Gastrocnemius medialis (tissue), 4 donors: Measurements from ENCODE around the gene GAPVD1. TPM values are rescaled to one million over a fixed set of nuclear protein-coding genes. Genes with fewer than 3 reads are reported as not detected.

Experiments
- ATAC-seq, 2 donors: fragments of 150-250 bp; one replicate each; pipeline ENCODE4 v1.9.1; 2016
- DNase-seq, 2 donors: peaks; one replicate each; pipeline ENCODE4 v3.0.0-alpha.2; 2019
- H3K27ac ChIP-seq, 4 donors: fragments of 200-600 bp; sonication (generic); 1 replicate in 1 of 4; 2 replicates in 3 of 4; pipeline ENCODE4 v1.5.1; 2016 to 2018; ENCODE audit warnings: mild to moderate bottlenecking in 2 of 4, moderate library complexity in 1 of 4
- H3K27me3 ChIP-seq, 3 donors: fragments of 200-600 bp; sonication (generic) in 2 of 3; 1 replicate in 1 of 3; 2 replicates in 2 of 3; pipeline versions ENCODE4 v1.5.1 to v1.6.0; 2016 to 2019; ENCODE audit warnings: mild to moderate bottlenecking in 1 of 3, moderate library complexity in 1 of 3
- H3K36me3 ChIP-seq, 2 donors: fragments of 200-600 bp; sonication (generic) in 1 of 2; one replicate each; pipeline ENCODE4 v1.5.1; 2017 to 2018
- H3K4me1 ChIP-seq, 2 donors: fragments of 200-600 bp; sonication (generic) in 1 of 2; one replicate each; pipeline ENCODE4 v1.5.1; 2016 to 2017; ENCODE audit warnings: mild to moderate bottlenecking in 2 of 2
- H3K4me3 ChIP-seq, 4 donors: fragments of 200-600 bp; sonication (generic) in 3 of 4; 1 replicate in 1 of 4; 2 replicates in 3 of 4; pipeline ENCODE4 v1.5.1; 2016 to 2019; ENCODE audit warnings: mild to moderate bottlenecking in 2 of 4
- H3K9me3 ChIP-seq, 3 donors: fragments of 200-600 bp; sonication (generic) in 2 of 3; 1 replicate in 1 of 3; 2 replicates in 2 of 3; pipeline ENCODE4 v1.5.1; 2016 to 2019
- POLR2A ChIP-seq, 2 donors: fragments of 450-650 bp; IDR thresholded peaks; one replicate each; pipeline ENCODE4 v1.6.1; 2017; ENCODE audit warnings: antibody characterized with exemption in 2 of 2, mild to moderate bottlenecking in 2 of 2, moderate library complexity in 2 of 2
- in situ Hi-C, 4 donors: fragments of 200-750 bp; cut with MboI; loops; one replicate each; pipeline versions ENCODE4 v1.15.0 to v1.8.0; 2017; ENCODE audit warnings: low sequenced_read_pairs in 4 of 4
- intact Hi-C: fragments of 100-400 bp; cut with DNase I; formaldehyde crosslinking; loops from one replicate; pipeline ENCODE4 v1.15.1; 2023; ENCODE audit warnings: low total_unique reads
- total RNA-seq, 4 donors: library from RNA; depleted of rRNA; stranded (reverse); fragments of >200 nt; gene quantifications; one replicate each; pipeline versions ENCODE4 v1.1.0 to v1.2.3, GENCODE V29; 2016
- TF ChIP-seq, protein P1 (sequence below), 5 experiments: fragments of 450-650 bp in 3 of 5; fragments of 200-600 bp in 2 of 5; sonication (generic) in 2 of 5; IDR thresholded peaks in 4 of 5; conservative IDR thresholded peaks in 1 of 5; 1 replicate in 4 of 5; 2 replicates in 1 of 5; pipeline ENCODE4 v1.5.1; 2016 to 2019; ENCODE audit warnings: antibody characterized with exemption in 5 of 5, mild to moderate bottlenecking in 3 of 5, moderate library complexity in 3 of 5

The GAPVD1 gene
- total RNA-seq, 4 donors from 2014 or later: 46.9 to 66.8 (median 53.6) TPM

DNA sequence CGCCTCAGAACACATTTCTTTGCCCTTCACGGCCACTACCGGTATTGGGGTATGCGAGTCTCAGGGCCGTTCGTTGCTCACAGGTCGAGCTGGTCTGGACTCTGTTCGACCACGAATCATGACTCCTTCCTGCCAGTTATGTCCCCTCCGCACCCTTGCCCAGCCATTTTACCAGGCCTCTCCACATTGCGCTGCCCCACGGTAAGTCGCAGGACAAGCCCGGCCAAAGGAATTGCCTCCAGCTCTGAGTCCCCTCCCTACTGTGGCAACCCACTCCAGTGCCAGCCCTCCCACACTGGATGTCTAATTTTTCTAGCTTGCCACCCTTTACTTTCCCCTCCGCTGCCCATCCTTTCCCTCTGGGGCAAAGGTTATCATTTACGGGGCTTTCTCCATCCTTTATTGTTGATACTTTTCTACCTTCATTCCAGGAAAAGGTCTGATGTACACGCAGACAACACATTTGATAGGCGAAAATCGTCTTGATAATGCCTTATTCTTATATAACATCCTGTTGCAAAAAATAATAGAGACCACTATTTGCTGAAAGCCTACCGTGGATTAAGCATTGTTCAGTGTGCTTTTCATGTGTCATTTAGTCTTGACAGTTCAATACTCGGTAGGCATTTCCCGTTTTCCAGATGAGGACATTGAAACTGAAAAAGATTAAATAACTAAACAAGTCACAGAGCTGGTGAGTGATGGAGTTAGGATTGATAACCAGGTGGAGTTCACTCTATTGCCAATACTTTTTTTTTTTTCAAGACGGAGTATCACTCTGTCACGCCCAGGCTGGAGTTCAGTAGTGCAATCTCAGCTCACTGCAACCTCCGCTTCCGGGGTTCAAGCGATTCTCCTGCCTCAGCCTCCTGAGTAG, 19.5 kb upstream of the GAPVD1 start:
- Histone ChIP-seq H3K27ac (peak overlapping the region; percentile 91 to 99 (median 94)), H3K27me3 (no peaks in the 10 kb centered on the region), H3K4me1 (peaks cover 36 to 38% of the 10 kb centered on the region in 2 donors), H3K9me3 (no peaks in the 10 kb centered on the region), H3K36me3 (peaks cover 5 to 30% of the 10 kb centered on the region in 2 donors), H3K4me3 (peak overlapping the region; percentile 68 to 95 (median 80))
- DNase-seq: no peak
- peak; percentile 11 to 14 for ATAC-seq
- intact Hi-C loops: loop anchor here (1.0 to 10.0 kb wide), 6 partner anchors 19 to 467 kb away; partner anchors contain the start of genes ARPC5L, GAPVD1, GOLGA1 and NR6A1
- in situ Hi-C loops: no loop called here
- TF ChIP-seq POLR2A (IDR thresholded peaks at IDR 0.05): no peak
- TF ChIP-seq, protein P1, sequence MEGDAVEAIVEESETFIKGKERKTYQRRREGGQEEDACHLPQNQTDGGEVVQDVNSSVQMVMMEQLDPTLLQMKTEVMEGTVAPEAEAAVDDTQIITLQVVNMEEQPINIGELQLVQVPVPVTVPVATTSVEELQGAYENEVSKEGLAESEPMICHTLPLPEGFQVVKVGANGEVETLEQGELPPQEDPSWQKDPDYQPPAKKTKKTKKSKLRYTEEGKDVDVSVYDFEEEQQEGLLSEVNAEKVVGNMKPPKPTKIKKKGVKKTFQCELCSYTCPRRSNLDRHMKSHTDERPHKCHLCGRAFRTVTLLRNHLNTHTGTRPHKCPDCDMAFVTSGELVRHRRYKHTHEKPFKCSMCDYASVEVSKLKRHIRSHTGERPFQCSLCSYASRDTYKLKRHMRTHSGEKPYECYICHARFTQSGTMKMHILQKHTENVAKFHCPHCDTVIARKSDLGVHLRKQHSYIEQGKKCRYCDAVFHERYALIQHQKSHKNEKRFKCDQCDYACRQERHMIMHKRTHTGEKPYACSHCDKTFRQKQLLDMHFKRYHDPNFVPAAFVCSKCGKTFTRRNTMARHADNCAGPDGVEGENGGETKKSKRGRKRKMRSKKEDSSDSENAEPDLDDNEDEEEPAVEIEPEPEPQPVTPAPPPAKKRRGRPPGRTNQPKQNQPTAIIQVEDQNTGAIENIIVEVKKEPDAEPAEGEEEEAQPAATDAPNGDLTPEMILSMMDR (IDR thresholded peaks at IDR 0.05 in 4 of 5, conservative IDR thresholded peaks at IDR 0.05 in 1 of 5): no peak

- intact Hi-C loops: loop anchor here (5.0 to 10.0 kb wide), 4 partner anchors 57 to 469 kb away; partner anchors contain the start of genes ARPC5L, GOLGA1, NR6A1 and OLFML2A
These were observed 17.8 kb upstream of the GAPVD1 start for GRCh38 chr9:125243792-125244260.

DNA sequence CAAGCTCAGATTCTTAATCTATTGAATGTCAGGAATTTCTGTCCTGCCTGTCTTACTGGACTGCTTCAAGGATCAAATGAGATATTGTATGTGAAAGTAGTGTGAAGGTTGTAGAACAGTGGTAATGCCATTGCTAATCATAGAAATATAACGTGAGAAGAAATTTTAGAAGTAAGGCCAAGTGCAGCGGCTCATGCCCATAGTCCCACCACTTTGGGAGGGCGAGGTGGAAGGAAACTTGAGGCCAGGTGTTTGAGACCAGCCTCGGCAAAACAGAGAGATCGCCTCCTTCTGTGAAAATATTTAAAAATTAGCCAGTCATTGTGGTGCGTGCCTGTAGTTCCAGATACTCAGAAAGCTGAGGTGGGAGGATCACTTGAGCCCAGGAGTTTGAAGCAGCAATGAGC, 15.4 kb upstream of the GAPVD1 start:
- TF ChIP-seq, protein P1 (IDR thresholded peaks at IDR 0.05 in 4 of 5, conservative IDR thresholded peaks at IDR 0.05 in 1 of 5): no peak
- TF ChIP-seq POLR2A (IDR thresholded peaks at IDR 0.05): no peak
- no peak overlapping the region for H3K4me3 ChIP-seq
- no peaks in the 10 kb centered on the region for H3K27me3 ChIP-seq
- H3K9me3 ChIP-seq: no peaks in the 10 kb centered on the region
- no peak overlapping the region for H3K27ac ChIP-seq
- in situ Hi-C loops: no loop called here
- H3K4me1 ChIP-seq: peaks cover 6% of the 10 kb centered on the region in 2 donors
- H3K36me3 ChIP-seq: no peaks in the 10 kb centered on the region
- DNase-seq: no peak
- intact Hi-C loops: loop anchor here (10.0 kb wide), 1 partner anchor 471 kb away; the partner anchor contains the start of genes NR6A1 and OLFML2A
- ATAC-seq: no peak

More at GRCh38 chr9:125243792-125244260, 17.8 kb upstream of the GAPVD1 start:
- Histone ChIP-seq H3K4me3 (no peak overlapping the region), H3K4me1 (peaks cover 20 to 21% of the 10 kb centered on the region in 2 donors), H3K9me3 (no peaks in the 10 kb centered on the region), H3K36me3 (peaks cover 0 to 13% of the 10 kb centered on the region in 2 donors), H3K27ac (no peak overlapping the region), H3K27me3 (no peaks in the 10 kb centered on the region)
- TF ChIP-seq, protein P1 (IDR thresholded peaks at IDR 0.05 in 4 of 5, conservative IDR thresholded peaks at IDR 0.05 in 1 of 5): no peak
- TF ChIP-seq POLR2A (IDR thresholded peaks at IDR 0.05): no peak
- in situ Hi-C loops: no loop called here
- ATAC-seq: no peak
- no peak for DNase-seq

DNA sequence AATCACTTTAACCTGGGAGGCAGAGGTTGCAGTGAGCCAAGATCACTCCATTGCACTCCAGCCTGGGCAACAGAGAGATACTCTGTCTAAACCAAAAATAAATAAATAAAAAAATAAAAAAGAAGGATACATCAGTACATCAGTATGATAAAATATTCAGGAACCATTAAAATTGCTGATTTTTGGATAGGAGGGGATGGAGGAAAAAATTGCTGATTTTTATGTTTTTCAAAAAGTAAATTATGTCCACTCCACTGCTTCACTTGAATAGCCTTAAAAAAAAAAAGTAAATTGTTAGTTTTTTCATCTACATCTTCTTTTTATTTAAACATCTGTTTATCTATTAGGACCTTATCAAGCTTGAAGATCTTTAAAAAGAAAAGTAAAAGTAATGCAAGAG, 7.4 kb upstream of the GAPVD1 start:
- DNase-seq (no peak), ATAC-seq (no peak)
- H3K4me1 ChIP-seq: no peaks in the 10 kb centered on the region
- in situ Hi-C loops (loop anchor here in 1 of 4 donors (10.0 kb wide), 1 partner anchor 121 kb away; no protein-coding TSS in a partner anchor), intact Hi-C loops (no loop called here)
- no peak overlapping the region for H3K4me3 ChIP-seq
- no peaks in the 10 kb centered on the region for H3K36me3 ChIP-seq
- TF ChIP-seq POLR2A (IDR thresholded peaks at IDR 0.05): no peak
- TF ChIP-seq, protein P1 (IDR thresholded peaks at IDR 0.05 in 4 of 5, conservative IDR thresholded peaks at IDR 0.05 in 1 of 5): no peak
- no peaks in the 10 kb centered on the region for H3K9me3 ChIP-seq
- H3K27ac ChIP-seq: no peak overlapping the region
- no peaks in the 10 kb centered on the region for H3K27me3 ChIP-seq
